HG03097 (cell line): ENCODE measurements around the gene INPP5D.

Source experiments
- ATAC-seq: cut with Tn5 transposase; IDR thresholded peaks from one replicate; pipeline ENCODE4 v1.9.1; 2021; ENCODE audit not compliant: unreplicated experiment, low FRiP score

Gene INPP5D

DNA sequence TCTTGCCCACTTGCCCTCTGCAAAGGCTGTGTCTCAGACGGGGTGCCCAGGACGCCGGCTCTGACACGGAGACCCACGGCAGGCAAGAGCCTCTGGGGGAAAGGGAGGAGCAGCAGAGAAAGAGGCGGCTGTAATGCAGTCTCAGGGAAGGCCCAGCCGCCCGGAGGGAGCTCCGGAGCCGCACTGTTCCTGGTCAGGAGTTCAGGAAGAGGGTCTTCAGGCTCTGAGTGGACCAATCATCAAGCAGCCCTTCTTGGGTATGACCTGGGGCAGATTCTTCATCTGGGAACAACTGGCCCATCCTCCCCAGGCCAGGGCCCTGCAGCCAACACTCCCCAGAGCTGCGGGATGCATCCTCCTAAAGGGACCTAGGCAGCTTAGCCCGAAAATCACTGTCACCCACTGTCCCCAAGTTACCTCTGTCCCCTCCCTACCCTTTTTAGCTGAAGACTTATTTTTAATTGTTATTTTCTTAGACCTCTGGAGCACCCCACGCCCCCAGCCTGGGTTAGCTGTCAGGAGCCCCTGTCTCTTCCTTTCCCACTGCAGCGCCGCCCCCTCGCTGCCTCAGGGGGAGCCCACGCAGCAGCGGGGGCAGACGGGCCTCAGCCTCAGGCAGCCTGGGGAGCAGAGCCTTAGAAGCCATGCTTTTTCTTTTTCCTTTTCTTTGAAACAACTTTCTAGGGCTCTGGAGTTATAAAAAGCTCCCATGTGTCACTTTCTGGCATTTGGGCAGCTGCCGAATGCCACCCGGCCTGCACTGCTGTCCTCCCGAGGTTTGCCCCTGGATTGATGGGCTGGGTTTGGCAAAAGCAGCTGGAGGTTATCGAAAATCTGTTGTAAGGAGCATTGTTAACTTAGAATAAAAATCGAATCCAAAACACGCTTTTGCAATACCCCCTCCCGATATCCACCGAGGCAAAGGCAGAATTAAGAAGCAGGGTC lies 28.3 kb upstream of the INPP5D start:
- no peak for ATAC-seq

DNA sequence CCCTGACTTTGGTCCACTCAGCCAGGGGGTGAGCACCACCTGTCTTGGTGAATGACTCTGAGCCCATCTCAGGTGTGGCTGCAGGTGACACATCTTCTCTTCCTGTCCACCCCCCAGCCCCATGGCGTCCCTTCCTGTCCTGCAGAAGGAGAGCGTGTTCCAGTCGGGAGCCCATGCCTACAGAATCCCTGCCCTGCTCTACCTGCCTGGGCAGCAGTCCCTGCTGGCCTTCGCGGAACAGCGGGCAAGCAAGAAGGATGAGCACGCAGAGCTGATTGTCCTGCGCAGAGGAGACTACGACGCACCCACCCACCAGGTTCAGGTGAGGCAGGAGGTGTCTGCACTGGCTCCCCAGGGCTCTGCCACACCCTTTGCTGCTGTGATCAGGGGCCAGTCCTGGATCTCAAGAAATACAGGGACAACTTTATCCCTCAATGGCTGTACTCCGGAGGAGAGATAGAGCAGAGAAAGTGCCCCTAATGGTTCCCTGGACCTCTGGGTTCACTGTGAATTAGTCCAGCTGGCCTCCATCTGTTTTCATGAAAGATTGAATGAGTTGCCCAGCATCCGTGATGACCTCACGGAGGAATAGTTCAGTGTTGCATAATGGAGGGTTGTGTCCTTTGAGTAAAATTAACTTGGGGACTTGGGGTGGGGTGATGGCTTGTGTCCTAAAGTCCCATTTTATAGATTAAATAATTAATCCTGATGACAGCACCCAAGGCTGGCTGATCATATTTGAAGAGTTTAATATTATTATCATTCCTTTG lies 27.4 kb upstream of the INPP5D start, which contains the start of gene NEU2:
Gene NEU2 (plus strand): TSS at position 122 of the 770 bp plus-strand sequence. CDS start 0 bp downstream, at position 122.
- ATAC-seq: no peak

DNA sequence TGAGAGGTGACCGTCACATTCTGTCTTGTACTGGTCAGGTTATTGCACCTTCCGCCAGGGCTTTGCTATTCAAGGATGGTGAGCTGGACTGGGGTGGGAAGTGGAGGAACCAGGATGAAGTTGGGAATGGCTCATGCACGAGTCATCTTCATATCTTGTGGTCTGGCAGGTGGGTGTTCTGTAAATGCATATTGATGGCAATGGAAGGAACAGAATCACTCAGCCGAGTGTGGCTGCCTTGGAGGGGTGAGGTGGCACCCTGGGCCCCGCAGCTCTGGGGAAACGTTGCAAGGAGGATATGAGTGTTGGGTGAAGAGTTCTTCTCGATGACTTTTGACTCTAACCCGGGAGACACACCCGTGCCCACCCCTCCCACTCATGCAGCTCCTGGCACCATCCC lies 26.5 kb upstream of the INPP5D start:
- no peak for ATAC-seq

DNA sequence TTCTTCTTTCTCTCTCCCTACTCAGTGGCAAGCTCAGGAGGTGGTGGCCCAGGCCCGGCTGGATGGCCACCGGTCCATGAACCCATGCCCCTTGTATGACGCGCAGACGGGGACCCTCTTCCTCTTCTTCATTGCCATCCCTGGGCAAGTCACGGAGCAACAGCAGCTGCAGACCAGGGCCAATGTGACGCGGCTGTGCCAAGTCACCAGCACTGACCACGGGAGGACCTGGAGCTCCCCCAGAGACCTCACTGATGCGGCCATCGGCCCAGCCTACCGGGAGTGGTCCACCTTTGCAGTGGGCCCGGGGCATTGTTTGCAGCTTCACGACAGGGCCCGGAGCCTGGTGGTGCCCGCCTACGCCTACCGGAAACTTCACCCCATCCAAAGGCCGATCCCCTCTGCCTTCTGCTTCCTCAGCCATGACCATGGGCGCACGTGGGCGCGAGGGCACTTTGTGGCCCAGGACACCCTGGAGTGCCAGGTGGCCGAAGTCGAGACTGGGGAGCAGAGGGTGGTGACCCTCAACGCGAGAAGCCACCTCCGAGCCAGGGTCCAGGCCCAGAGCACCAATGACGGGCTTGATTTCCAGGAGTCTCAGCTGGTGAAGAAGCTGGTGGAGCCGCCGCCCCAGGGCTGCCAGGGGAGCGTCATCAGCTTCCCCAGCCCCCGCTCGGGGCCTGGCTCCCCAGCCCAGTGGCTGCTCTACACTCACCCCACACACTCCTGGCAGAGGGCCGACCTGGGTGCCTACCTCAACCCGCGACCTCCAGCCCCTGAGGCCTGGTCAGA lies 25.9 kb upstream of the INPP5D start:
- no peak for ATAC-seq

DNA sequence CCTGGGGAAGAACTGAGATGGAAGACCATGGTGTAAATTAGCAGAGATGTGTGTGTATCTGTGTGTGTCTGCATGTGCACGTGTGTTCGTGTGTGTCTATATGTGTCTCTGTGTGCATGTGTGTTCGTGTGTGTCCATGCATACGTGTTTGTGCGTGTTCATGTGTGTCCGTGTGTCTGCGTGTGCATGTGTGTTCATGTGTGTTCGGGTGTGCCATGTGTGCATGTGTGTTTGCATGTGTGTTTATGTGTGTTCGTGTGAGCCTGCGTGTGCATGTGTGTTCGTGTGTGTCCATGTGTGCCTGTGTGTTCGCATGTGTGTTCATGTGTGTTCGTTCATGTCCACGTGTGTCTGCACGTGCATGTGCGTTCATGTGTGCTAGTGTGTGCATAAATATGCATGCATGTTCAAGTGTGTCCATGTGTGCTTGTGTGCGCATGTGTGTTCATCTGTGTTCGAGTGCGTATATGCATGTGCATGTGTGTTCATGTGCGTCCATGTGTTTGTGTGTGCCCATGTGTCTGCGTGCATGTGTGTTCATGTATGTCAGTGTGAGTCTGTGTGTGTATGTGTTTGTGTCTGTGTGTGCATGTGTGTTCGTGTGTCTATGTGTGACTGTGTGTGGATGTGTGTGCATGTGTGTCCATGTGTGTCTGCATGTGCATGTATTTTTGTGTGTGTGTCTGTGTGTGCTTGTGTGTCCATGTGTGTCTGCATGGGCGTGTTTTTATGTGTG lies 24.5 kb upstream of the INPP5D start:
- no peak for ATAC-seq

DNA sequence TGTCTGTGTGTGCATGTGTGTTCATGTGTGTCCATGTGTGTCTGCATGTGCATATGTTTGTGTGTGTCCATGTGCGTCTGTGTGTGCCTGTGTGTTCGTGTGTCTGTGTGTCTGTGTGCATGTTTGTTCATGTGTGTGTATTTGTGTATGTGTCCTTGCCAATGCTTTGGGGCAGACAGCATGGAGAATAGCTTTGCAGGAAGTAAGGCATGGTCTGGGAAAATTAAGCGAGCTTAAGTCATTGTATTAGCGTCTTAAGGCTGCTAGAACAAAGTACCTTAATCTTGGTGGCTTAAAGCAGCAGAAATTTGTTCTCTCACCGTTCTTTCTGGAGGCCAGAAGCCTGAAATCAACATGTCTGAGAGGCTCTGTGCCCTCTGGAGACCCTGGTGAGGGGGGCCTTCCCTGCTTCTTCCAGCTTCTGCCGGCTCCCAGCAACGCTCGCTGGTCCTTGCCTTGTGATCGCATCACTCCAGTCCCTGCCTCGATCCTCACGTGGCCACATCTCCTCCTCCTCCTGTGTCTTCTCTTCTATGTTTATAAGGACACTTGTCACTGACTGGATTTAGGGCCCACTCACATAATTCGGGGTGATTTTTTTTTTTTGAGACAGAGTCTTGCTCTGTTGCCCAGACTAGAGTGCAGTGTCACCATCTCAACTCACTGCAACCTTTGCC lies 23.8 kb upstream of the INPP5D start:
- ATAC-seq: no peak

DNA sequence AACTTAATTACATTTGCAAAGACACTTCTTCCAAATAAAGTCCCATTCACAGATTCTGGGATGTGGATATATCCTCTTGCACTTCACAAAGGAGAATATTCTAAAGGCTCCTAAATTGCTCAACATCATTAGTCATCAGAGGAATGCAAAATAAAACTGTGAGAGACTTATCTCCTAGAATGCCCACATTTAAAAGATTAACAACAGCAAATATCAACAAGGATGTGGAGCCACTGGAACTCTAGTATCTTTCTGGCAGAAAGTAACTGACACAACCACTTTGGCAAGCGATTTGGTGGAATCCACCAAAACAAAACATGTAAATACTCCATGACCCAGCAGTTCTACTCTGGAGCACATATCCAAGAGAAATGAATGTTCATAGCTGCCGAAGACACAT lies 23.1 kb upstream of the INPP5D start:
- ATAC-seq: no peak

DNA sequence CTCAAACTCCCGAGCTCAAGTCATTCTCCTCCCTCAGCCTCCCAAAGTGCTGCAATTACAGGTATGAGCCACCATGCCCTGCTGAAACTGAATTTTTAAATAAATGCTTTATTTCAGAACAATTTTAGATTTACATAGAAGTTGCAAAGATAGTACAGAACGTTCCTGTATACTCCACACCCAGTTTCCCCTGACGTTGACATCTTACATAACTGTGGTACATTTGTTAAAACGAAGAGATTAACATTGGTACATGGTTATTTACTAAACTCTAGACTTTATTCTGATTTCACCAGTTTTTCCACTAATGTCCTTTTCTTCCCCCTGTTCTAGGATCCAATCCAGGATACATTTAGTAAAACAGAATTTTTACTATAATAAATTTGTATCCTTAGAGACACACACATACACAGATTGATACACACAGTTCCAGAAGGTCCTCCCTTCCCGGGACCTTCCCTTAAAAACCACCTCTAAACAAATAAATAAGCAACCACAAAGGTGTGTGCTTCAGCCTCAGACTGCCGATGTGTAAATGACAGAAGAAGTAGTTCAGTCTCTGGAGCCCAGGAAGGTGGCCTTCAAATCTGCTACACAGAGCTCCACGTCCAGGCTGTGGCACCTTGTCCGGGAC lies 20.8 kb upstream of the INPP5D start:
- ATAC-seq: no peak

DNA sequence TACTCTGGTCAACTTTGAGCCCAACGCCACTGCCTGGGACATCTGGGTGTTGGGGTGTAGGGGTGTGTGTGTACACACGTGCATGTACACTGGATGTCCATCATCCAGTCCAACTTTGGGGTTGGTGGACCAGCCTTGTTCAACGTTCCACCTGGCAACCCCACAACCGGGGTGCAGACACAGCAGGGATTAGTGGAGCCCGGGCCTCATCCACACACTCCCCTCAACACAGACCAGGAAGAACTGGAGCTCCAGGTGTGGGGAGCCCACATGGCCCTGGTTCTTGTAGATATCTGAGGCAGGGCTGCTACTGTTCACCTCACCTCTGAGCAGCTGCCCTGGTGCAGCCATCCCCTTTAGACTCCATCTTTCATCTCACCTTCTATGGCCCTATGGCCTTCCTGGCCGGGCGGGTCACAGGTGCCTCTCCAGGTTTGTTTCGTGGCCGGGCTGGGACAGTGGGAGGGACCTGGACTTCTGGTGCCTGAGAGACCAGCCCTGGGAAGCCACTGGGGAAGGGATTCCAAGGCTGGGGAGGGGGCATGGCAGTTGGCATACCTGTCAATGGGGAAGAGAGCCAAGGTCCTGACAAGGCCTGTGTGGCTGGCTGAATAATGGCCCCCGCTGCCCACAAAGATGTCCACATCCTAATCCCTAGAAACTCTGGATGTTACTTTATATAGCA lies 20.2 kb upstream of the INPP5D start:
- ATAC-seq: no peak

DNA sequence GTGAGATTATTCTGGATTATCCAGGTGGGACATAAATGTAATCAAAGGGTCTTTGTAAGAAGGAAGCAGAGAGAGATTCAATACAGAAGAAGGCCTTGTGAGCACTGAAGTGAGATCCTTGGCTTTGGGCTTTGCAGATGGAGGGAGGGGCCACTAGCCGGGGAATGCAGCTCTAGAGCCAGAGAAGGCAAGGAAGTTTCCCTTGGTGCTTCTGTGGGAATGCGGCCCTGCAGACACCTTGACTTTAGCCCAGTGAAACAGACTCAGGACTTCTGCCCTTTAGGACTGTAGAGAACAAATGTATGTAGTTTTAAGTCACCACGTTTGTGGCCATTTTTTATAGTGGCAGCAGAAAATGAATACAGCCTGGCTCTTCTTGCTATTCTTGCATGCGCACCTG lies 19.6 kb upstream of the INPP5D start:
- ATAC-seq: no peak

DNA sequence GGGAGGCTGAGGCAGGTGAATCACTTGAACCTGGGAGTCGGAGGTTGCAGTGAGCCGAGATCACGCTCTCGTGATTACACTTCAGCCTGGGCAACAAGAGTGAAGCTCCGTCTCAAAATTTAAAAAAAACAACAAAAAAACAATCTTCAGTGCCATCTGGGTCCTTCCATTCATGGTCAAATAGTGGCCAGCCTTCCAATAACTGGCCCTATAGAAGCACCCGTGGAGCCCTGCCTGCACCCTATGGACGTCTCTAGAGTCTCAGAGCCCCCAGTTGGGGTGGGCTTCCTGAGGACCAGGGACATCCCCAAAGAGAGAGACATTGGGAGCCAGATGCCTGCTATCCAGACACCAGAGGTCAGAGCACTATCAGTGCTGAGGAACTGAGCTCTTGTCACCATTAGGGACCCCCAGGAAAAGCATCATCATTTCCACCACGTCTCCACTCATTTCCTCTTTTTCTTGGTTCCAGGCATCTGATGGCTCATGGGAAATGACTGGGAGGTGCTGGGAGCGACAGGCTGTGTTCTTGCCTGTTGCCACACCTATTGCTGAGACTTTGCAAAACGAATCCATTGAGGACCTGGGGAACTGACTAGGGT lies 18.3 kb upstream of the INPP5D start:
- ATAC-seq: no peak

DNA sequence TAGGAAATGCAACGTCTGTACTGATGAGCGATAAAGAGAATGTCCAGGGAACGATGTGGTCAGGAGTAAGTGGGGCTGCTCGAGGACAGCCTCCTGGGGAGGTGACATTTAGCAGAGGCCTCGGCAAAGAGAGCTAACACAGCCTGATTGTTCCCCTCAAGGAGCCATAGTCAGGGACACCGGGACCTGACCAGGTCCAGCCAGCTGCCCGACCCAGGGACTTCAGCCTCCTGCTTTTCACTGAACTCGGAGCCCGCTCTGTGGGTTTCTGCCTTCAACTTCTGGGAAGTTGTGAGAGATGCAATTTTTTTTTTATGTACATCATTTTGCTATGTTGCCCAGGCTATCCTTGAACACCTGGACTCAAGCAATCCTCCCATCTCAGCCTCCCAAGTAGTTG lies 17.6 kb upstream of the INPP5D start:
- ATAC-seq: no peak

DNA sequence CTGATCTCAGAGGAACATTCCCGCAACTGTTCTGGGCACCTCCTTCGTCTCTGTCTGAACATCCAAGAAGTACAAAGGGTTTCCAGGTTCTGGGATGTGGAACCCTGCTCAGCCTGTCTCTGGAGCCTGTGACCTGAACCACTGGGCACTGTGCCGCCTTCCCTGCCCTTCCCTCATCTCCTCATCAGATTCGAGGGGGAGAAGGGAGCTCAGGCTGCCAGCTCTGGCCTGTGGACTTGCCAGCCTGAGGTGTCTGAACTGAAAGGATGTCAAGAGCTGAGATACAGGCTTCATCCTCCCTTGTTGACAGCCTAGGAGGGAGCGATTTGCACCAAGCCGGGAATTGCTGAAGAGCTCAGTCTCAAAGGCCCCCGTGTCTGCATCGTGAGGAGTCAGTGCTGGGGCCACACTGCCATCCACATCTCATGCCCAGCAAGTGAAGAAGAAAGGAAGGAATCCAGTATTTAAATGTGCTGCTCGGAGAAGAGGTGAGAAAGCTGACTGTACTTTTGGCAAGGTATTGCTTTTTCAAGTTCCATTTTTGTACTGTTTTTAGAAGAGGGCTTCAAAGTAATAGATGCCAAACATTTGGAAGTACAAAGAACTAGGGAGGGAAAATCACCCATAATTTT lies 15.1 kb upstream of the INPP5D start:
- no peak for ATAC-seq

DNA sequence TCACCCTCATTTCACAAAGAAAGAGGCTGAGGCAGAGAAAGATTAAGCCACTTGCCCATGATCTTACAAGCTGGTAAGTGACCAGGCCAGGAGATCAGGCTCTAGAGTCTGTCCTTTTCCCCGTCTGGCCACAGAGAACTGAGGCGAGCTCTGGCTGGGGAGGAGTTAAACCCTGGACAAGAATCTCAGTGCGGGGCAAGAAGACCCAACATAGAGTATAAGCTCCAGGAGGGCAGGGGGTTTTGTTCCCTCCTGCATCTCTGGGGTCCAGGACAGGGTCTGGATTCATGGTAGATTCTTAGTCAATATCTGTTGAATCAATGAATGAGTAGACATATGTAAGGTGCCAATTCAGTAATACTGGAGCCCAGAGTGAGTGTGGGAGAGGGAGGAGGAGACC lies 12.9 kb upstream of the INPP5D start:
- ATAC-seq: no peak

DNA sequence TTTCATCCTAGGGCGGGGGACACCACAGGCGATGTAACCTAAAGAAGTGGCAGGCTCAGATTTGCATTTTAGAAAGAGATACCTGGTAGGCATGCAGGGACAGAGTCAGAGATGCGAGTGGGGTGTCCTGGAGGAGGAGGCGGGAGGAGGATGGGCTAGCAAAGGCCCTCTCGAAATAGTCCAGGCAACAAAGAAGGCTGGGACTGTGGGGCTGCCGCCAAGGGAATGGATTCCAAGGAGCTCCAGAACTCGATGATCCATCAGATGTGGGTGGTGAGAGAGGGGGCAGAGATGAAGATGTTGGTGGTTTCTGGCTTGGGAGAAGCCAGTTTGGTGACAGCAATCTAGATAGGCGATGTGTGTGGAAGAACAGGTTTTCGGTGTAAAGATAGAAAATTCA lies 12.5 kb upstream of the INPP5D start:
- no peak for ATAC-seq

DNA sequence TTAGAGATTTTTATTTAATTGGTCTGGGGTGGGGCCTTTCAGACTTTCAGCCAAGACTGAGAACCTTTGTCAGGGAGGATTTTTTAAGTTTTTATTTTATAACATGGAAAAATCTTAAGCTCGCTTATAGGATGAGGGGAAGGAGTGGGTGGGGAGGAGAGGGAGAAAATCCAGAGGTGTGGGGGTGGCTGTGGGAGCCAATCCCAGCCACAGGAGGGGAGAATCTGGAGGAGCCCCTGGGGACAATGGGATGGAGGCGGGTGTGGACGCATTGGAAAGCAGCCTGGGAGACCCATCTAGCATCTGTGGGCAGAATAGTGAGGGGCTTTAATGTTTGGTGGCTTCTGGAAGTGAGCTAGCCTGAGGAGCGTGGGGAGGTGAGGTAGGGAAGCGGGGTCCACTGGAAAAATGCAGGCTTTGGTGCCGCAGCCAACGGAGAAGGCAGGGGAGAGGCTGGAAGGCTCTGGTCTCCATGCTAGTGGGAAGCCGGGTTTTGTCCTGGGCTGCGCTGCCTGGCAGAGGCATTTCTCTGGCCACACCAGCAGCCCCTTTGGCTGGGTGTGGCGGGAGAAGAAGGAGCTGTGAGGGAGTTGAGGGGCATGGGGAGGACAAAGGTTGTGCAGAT lies 11.5 kb upstream of the INPP5D start:
- ATAC-seq: no peak

DNA sequence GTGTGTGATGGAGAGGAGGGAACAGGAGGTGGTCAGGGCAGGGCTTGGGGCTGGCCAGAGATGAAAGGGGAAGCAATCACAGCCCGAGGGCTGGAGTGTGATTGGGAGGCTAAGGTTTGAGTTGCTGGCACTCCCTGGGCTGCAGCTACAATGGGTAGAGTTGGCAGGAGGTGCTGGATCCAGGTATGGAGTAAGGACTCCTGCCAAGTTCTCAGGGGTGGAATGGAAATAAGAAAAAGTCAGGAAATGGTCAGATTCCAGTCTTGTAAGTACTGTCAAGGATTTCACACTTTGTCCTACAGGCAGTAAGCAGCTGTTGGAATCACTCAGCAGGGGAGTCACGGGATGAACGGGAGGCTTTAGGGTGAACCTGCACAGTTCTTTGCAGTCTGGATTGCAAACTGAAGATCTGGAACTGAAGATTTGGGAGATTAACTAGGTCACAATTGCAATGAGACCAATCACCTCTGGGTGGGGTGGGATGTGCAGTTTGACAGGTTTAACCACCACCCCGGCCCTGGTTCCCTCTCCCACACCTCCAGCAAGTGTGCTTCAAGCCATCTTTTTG lies 10.9 kb upstream of the INPP5D start:
- no peak for ATAC-seq
